Testis (tissue), 2 donors: ENCODE measurements around the gene MYOM3.

Source experiments
- POLR2A ChIP-seq: fragments of 450-650 bp; IDR thresholded peaks from one replicate; pipeline ENCODE4 v1.6.1; 2017; ENCODE audit warnings: antibody characterized with exemption, mild to moderate bottlenecking, moderate library complexity
- TF ChIP-seq, protein P1 (sequence below), 3 experiments: fragments of 450-650 bp in 2 of 3; fragments of 200-600 bp in 1 of 3; sonication (generic) in 1 of 3; IDR thresholded peaks; one replicate each; pipeline ENCODE4 v1.5.1; 2016 to 2019; ENCODE audit warnings: antibody characterized with exemption in 3 of 3, mild to moderate bottlenecking in 2 of 3, moderate library complexity in 1 of 3

DNA sequence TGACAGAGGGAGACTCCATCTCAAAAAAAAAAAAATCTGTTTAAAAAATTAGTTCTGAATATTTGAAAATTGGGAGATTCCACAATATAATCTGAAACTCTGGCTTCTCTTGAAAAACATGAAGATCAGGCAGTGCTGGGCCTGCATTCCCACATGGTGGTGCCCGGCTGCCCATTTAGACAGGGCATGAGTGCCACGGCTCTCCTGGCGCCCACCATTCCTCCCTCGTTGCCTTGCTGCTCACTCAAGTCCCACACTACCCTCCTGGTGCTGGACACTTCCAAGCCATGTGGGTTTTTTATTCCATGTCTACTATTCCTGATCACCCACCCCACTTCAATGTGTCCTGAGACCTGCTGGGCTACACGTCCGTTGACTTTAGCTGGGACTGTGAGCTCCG, 10.8 kb upstream of the MYOM3 start:
- TF ChIP-seq, protein P1, sequence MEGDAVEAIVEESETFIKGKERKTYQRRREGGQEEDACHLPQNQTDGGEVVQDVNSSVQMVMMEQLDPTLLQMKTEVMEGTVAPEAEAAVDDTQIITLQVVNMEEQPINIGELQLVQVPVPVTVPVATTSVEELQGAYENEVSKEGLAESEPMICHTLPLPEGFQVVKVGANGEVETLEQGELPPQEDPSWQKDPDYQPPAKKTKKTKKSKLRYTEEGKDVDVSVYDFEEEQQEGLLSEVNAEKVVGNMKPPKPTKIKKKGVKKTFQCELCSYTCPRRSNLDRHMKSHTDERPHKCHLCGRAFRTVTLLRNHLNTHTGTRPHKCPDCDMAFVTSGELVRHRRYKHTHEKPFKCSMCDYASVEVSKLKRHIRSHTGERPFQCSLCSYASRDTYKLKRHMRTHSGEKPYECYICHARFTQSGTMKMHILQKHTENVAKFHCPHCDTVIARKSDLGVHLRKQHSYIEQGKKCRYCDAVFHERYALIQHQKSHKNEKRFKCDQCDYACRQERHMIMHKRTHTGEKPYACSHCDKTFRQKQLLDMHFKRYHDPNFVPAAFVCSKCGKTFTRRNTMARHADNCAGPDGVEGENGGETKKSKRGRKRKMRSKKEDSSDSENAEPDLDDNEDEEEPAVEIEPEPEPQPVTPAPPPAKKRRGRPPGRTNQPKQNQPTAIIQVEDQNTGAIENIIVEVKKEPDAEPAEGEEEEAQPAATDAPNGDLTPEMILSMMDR (IDR thresholded peaks at IDR 0.05) = no peak
- TF ChIP-seq POLR2A = no peak
